Cardiac fibroblast (primary cell): ENCODE measurements around the gene CCDC110.
A peak's percentile ranks its signal among the peaks of the same experiment; 100 is the strongest.

Experiments used
- DNase-seq, 2 donors: peaks; one replicate each; pipeline versions ENCODE4 v3.0.0 to v3.0.0-alpha.2; 2010; ENCODE audit warnings: low read depth in 2 of 2
- H3K4me3 ChIP-seq, 2 donors: replicated peaks in 1 of 2; 1 replicate in 1 of 2; 2 replicates in 1 of 2; pipeline ENCODE4 v1.5.1; 2011; ENCODE audit warnings: low read depth in 2 of 2, low read length in 2 of 2, mild to moderate bottlenecking in 2 of 2, moderate library complexity in 1 of 2
- CTCF ChIP-seq: IDR thresholded peaks from one replicate; pipeline ENCODE4 v1.5.1; 2011; ENCODE audit warnings: low read depth, mild to moderate bottlenecking, low read length, inconsistent platforms

Gene CCDC110

GRCh38 chr4:185467991-185468390 lies 3.5 kb downstream of the CCDC110 start:
- no peak for DNase-seq
- H3K4me3 ChIP-seq = no peak overlapping the region
- no peak for TF ChIP-seq CTCF

- DNase-seq = peak in 1 of 2 donors; percentile 57
- TF ChIP-seq CTCF = no peak
- peak overlapping the region in 1 of 2 donors; percentile 16 for H3K4me3 ChIP-seq
These were observed 4.4 kb downstream of the CCDC110 start for GRCh38 chr4:185467101-185467500.

DNA sequence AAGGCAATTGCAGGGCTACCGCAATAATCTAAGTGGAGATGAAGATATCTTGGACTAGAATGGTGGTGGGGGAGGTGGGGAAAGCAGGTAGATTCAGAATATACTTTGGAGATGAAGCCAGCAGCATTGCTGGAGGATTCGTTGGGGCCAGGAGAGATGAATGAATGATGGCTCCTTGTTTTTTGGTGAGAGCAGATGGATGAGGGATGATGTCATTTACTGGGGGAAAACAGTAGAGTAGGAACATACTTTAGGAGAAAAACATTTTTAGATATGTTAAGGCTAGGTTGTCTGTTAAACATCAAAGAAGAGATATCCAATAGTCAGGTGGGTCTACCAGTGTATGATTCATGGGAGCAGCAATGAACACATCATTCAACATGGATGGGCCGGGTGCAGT lies 5.8 kb downstream of the CCDC110 start:
- H3K4me3 ChIP-seq = no peak overlapping the region
- no peak for TF ChIP-seq CTCF
- DNase-seq = no peak

GRCh38 chr4:185464887-185465286 lies 6.6 kb downstream of the CCDC110 start:
- TF ChIP-seq CTCF = no peak
- no peak overlapping the region for H3K4me3 ChIP-seq
- DNase-seq = no peak

GRCh38 chr4:185464183-185464582 lies 7.3 kb downstream of the CCDC110 start:
- no peak for DNase-seq
- no peak for TF ChIP-seq CTCF
- no peak overlapping the region for H3K4me3 ChIP-seq

DNA sequence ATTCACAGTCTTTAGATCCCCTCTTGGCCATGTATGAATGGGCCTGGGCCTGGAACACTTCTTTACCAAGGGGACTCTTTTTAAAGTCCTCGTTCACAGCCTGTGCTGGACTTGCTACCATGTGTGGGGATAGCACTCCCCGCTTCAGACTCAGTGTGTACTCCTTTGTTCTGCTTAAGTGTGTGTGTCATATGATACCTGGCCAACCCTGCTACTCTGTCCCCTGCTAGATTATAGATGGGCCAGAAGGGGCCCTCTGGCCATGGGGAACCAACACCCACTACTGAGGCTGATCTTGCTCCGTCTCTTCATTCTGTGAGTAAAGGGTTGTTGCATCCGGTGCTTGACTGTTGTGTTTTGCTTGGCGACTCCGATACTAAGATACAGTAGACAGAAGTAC lies 8.0 kb downstream of the CCDC110 start:
- no peak overlapping the region for H3K4me3 ChIP-seq
- no peak for DNase-seq
- TF ChIP-seq CTCF = no peak

GRCh38 chr4:185461565-185461964 lies 10.0 kb downstream of the CCDC110 start:
- no peak for DNase-seq
- no peak for TF ChIP-seq CTCF

More at GRCh38 chr4:185461565-185461964, 10.0 kb downstream of the CCDC110 start:
- H3K4me3 ChIP-seq = no peak overlapping the region
